Stomach smooth muscle (tissue), 2 donors: Measurements from ENCODE around the gene GALR3.

Experiments
- H3K27ac ChIP-seq: one replicate; pipeline ENCODE4 v1.7.0; 2013; ENCODE audit warnings: mild to moderate bottlenecking, low read length, inconsistent platforms
- H3K27me3 ChIP-seq, 2 donors: one replicate each; pipeline ENCODE4 v1.7.0; 2013; ENCODE audit warnings: low read length in 2 of 2; ENCODE audit not compliant: insufficient read depth in 2 of 2, control insufficient read depth in 1 of 2
- H3K36me3 ChIP-seq, 2 donors: one replicate each; pipeline ENCODE4 v1.7.0; 2013; ENCODE audit warnings: low read length in 2 of 2; ENCODE audit not compliant: control insufficient read depth in 2 of 2, insufficient read depth in 2 of 2
- H3K4me1 ChIP-seq: one replicate; pipeline ENCODE4 v1.7.0; 2013; ENCODE audit warnings: low read length; ENCODE audit not compliant: control insufficient read depth, insufficient read depth
- H3K4me3 ChIP-seq, 2 donors: one replicate each; pipeline ENCODE4 v1.7.0; 2013; ENCODE audit warnings: low read length in 2 of 2
- H3K9ac ChIP-seq, 2 donors: one replicate each; pipeline ENCODE4 v1.7.0; 2013; ENCODE audit warnings: low read length in 2 of 2, mild to moderate bottlenecking in 1 of 2
- H3K9me3 ChIP-seq, 2 donors: one replicate each; pipeline ENCODE4 v1.7.0; 2013; ENCODE audit warnings: low read length in 2 of 2; ENCODE audit not compliant: control insufficient read depth in 2 of 2
- donor health status: healthy.
- donor health status: Pancreatic carcinoma.

GALR3 gene

GRCh38 chr22:37823134-37823985, at the start of gene GALR3:
GALR3 (plus strand) TSS chr22:37823382; CDS start chr22:37823407, 25 bp downstream.
- H3K9ac ChIP-seq: no peak within 1 kb of the TSS
- peaks cover 22% of the 10 kb centered on the region for H3K4me1 ChIP-seq
- H3K9me3 ChIP-seq: no peaks in the 10 kb centered on the region
- peaks cover 11 to 23% of the 10 kb centered on the region in 2 donors for H3K27me3 ChIP-seq
- H3K36me3 ChIP-seq: peaks cover 0 to 2% of the 10 kb centered on the region in 2 donors
- no peak within 1 kb of the TSS for H3K4me3 ChIP-seq
- no peak within 1 kb of the TSS for H3K27ac ChIP-seq

GRCh38 chr22:37774728-37775127, 48.5 kb upstream of the GALR3 start:
- H3K9ac ChIP-seq: no peak overlapping the region
- H3K9me3 ChIP-seq: no peaks in the 10 kb centered on the region
- peaks cover 9% of the 10 kb centered on the region for H3K4me1 ChIP-seq
- H3K27me3 ChIP-seq: no peaks in the 10 kb centered on the region
- peaks cover 22 to 32% of the 10 kb centered on the region in 2 donors for H3K36me3 ChIP-seq
- H3K4me3 ChIP-seq: no peak overlapping the region
- H3K27ac ChIP-seq: no peak overlapping the region

- no peak overlapping the region for H3K9ac ChIP-seq
- H3K27me3 ChIP-seq: no peaks in the 10 kb centered on the region
- no peaks in the 10 kb centered on the region for H3K9me3 ChIP-seq
- no peak overlapping the region for H3K27ac ChIP-seq
- no peak overlapping the region for H3K4me3 ChIP-seq
- H3K36me3 ChIP-seq: peaks cover 22 to 28% of the 10 kb centered on the region in 2 donors
- peaks cover 9% of the 10 kb centered on the region for H3K4me1 ChIP-seq
Measured at GRCh38 chr22:37775785-37776638, 47.2 kb upstream of the GALR3 start.

GRCh38 chr22:37776639-37777005, 46.6 kb upstream of the GALR3 start:
- no peak overlapping the region for H3K9ac ChIP-seq
- no peak overlapping the region for H3K4me3 ChIP-seq
- no peaks in the 10 kb centered on the region for H3K9me3 ChIP-seq
- peaks cover 19 to 22% of the 10 kb centered on the region in 2 donors for H3K36me3 ChIP-seq
- H3K27ac ChIP-seq: no peak overlapping the region
- H3K27me3 ChIP-seq: no peaks in the 10 kb centered on the region
- H3K4me1 ChIP-seq: peaks cover 9% of the 10 kb centered on the region

- Histone ChIP-seq H3K27me3 (no peaks in the 10 kb centered on the region), H3K9ac (no peak overlapping the region), H3K27ac (peak overlapping the region; percentile 24), H3K4me1 (peaks cover 9% of the 10 kb centered on the region), H3K9me3 (no peaks in the 10 kb centered on the region), H3K36me3 (peaks cover 13 to 17% of the 10 kb centered on the region in 2 donors), H3K4me3 (no peak overlapping the region)
Measured at GRCh38 chr22:37777122-37777687, 46.0 kb upstream of the GALR3 start.

GRCh38 chr22:37778370-37779009, 44.7 kb upstream of the GALR3 start:
- no peak overlapping the region for H3K27ac ChIP-seq

GRCh38 chr22:37781434-37782059, 41.6 kb upstream of the GALR3 start:
- Histone ChIP-seq H3K9ac (no peak overlapping the region), H3K27ac (no peak overlapping the region), H3K27me3 (peaks cover 0 to 2% of the 10 kb centered on the region in 2 donors), H3K36me3 (no peaks in the 10 kb centered on the region), H3K4me3 (no peak overlapping the region), H3K9me3 (no peaks in the 10 kb centered on the region), H3K4me1 (peaks cover 9% of the 10 kb centered on the region)

More at GRCh38 chr22:37778370-37779009, 44.7 kb upstream of the GALR3 start:
- H3K36me3 ChIP-seq: peaks cover 4 to 7% of the 10 kb centered on the region in 2 donors
- no peaks in the 10 kb centered on the region for H3K9me3 ChIP-seq
- no peak overlapping the region for H3K4me3 ChIP-seq
- no peak overlapping the region for H3K9ac ChIP-seq
- H3K4me1 ChIP-seq: peaks cover 9% of the 10 kb centered on the region
- no peaks in the 10 kb centered on the region for H3K27me3 ChIP-seq

GRCh38 chr22:37782340-37783168, 40.6 kb upstream of the GALR3 start:
- H3K4me1 ChIP-seq: no peaks in the 10 kb centered on the region
- peaks cover 0 to 2% of the 10 kb centered on the region in 2 donors for H3K27me3 ChIP-seq
- no peaks in the 10 kb centered on the region for H3K9me3 ChIP-seq
- H3K27ac ChIP-seq: no peak overlapping the region
- H3K36me3 ChIP-seq: no peaks in the 10 kb centered on the region
- no peak overlapping the region for H3K4me3 ChIP-seq
- no peak overlapping the region for H3K9ac ChIP-seq

GRCh38 chr22:37784829-37785495, 38.2 kb upstream of the GALR3 start:
- Histone ChIP-seq H3K27me3 (peaks cover 0 to 2% of the 10 kb centered on the region in 2 donors), H3K9ac (no peak overlapping the region), H3K4me3 (no peak overlapping the region), H3K4me1 (no peaks in the 10 kb centered on the region), H3K9me3 (no peaks in the 10 kb centered on the region), H3K36me3 (no peaks in the 10 kb centered on the region), H3K27ac (no peak overlapping the region)
